Heart left ventricle (tissue), 13 donors: ENCODE measurements around the gene ULK4.

ENCODE experiments used
- POLR2A ChIP-seq, 2 donors: fragments of 450-650 bp; IDR thresholded peaks; one replicate each; pipeline ENCODE4 v1.6.1; 2017; ENCODE audit warnings: antibody characterized with exemption in 2 of 2, mild to moderate bottlenecking in 2 of 2, moderate library complexity in 2 of 2
- TF ChIP-seq, protein P1 (sequence below), 12 donors: fragments of 200-600 bp; sonication (generic) in 4 of 12; IDR thresholded peaks; one replicate each; pipeline versions ENCODE4 v1.5.0 to v1.8.0; 2018 to 2022; ENCODE audit warnings: antibody characterized with exemption in 12 of 12, mild to moderate bottlenecking in 5 of 12
- donor health status: ischemic (EF 13 %, LVEDD 7.1; RV severe dilation, severe dysfunction).
- donor health status: DM: no; HTN: yes; CAD: no.
- donor health status: DM: no; HTN: no; CAD: no.
- donor health status: ischemic (EF 25% LVEDD 6.9; RV normal size, moderate dysfunction).
- donor health status: ischemic (EF 25% LVEDD 5.7; RV mildly dilated, moderate dysfunction).
- donor health status: ischemic (EF 35%, LVEDD 5.7; RV mildly dilated, moderate dysfunction).
- donor health status: nonischemic (EF 11% LVEDD 7.7; RV severe dilation, severe dysfunction).
- donor health status: DM: yes; HTN: yes; CAD: no.
- donor health status: PGD.
- donor health status: ischemic (EF 29% LVEDD 5.4; RV normal size, mild dysfunction).
- donor health status: nonischemic (EF 23%, LVEDD 6.1; RV moderate dilation, normal function).

DNA sequence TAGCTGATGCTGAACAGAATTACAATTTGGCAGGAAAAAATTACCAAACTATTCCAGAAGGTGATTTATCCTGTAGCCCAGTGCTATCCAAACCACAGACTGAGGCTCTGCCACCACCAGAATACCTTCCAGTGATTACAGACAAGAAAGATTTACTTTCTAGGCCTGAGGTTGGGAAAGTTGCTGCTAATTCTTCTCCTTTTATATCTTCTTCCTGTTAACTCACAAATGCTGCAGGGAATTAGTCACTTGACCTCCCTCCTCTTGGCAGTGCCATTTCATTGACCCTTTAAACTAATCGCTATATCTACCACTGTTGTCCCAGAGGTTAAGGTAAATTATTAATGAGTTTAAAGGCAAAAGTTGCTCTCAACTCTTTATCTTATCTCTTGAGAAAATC is 644.2 kb downstream of the ULK4 start:
- TF ChIP-seq, protein P1, sequence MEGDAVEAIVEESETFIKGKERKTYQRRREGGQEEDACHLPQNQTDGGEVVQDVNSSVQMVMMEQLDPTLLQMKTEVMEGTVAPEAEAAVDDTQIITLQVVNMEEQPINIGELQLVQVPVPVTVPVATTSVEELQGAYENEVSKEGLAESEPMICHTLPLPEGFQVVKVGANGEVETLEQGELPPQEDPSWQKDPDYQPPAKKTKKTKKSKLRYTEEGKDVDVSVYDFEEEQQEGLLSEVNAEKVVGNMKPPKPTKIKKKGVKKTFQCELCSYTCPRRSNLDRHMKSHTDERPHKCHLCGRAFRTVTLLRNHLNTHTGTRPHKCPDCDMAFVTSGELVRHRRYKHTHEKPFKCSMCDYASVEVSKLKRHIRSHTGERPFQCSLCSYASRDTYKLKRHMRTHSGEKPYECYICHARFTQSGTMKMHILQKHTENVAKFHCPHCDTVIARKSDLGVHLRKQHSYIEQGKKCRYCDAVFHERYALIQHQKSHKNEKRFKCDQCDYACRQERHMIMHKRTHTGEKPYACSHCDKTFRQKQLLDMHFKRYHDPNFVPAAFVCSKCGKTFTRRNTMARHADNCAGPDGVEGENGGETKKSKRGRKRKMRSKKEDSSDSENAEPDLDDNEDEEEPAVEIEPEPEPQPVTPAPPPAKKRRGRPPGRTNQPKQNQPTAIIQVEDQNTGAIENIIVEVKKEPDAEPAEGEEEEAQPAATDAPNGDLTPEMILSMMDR (IDR thresholded peaks at IDR 0.05): no peak
- no peak for TF ChIP-seq POLR2A (IDR thresholded peaks at IDR 0.05)
